Stimulated activated CD4-positive, alpha-beta T cell treated with anti-CD3 and anti-CD28 coated beads, TNF-alpha, amount 100 ng/mL, for 4 hours (primary cell): ENCODE data around the gene HS3ST3A1.

Experiments used
- DNase-seq, 3 experiments: peaks; one replicate each; pipeline ENCODE4 v3.0.0-alpha.2; 2020; ENCODE audit warnings: low read depth in 3 of 3

The HS3ST3A1 gene

GRCh38 chr17:13601776-13602551, at the start of gene HS3ST3A1:
Gene HS3ST3A1 (minus strand): TSS chr17:13601929. CDS start chr17:13601129, 800 bp downstream.
- DNase-seq: no peak

- no peak for DNase-seq
Observed at GRCh38 chr17:13650096-13650675, 48.5 kb upstream of the HS3ST3A1 start.

- DNase-seq: no peak
Observed at GRCh38 chr17:13647543-13648021, 45.9 kb upstream of the HS3ST3A1 start.

- no peak for DNase-seq
Observed at GRCh38 chr17:13646969-13647542, 45.3 kb upstream of the HS3ST3A1 start.

GRCh38 chr17:13646411-13646810, 44.7 kb upstream of the HS3ST3A1 start:
- no peak for DNase-seq

GRCh38 chr17:13643180-13643579, 41.5 kb upstream of the HS3ST3A1 start:
- DNase-seq: no peak

GRCh38 chr17:13642188-13642587, 40.5 kb upstream of the HS3ST3A1 start:
- DNase-seq: no peak

GRCh38 chr17:13640551-13640950, 38.8 kb upstream of the HS3ST3A1 start:
- DNase-seq: no peak

- no peak for DNase-seq
Observed at GRCh38 chr17:13638855-13639458, 37.2 kb upstream of the HS3ST3A1 start.

GRCh38 chr17:13636951-13637350, 35.2 kb upstream of the HS3ST3A1 start:
- no peak for DNase-seq

- DNase-seq: no peak
Observed at GRCh38 chr17:13635951-13636350, 34.2 kb upstream of the HS3ST3A1 start.

- DNase-seq: no peak
Observed at GRCh38 chr17:13634021-13634420, 32.3 kb upstream of the HS3ST3A1 start.

GRCh38 chr17:13631529-13631928, 29.8 kb upstream of the HS3ST3A1 start:
- no peak for DNase-seq

GRCh38 chr17:13626703-13627102, 25.0 kb upstream of the HS3ST3A1 start:
- DNase-seq: no peak

- DNase-seq: no peak
Observed at GRCh38 chr17:13619462-13619861, 17.7 kb upstream of the HS3ST3A1 start.

- DNase-seq: no peak
Observed at GRCh38 chr17:13616031-13616430, 14.3 kb upstream of the HS3ST3A1 start.

GRCh38 chr17:13609941-13610340, 8.2 kb upstream of the HS3ST3A1 start:
- no peak for DNase-seq

GRCh38 chr17:13601322-13601775, 380 bp downstream of the HS3ST3A1 start:
- DNase-seq: no peak

GRCh38 chr17:13600475-13601321, 1.0 kb downstream of the HS3ST3A1 start:
- DNase-seq: no peak

- no peak for DNase-seq
Observed at GRCh38 chr17:13599864-13600263, 1.9 kb downstream of the HS3ST3A1 start.

GRCh38 chr17:13599168-13599577, 2.6 kb downstream of the HS3ST3A1 start:
- no peak for DNase-seq
